Activated CD8-positive, alpha-beta memory T cell treated with anti-CD3 and anti-CD28 coated beads for 36 hours (primary cell): ENCODE results near the gene RUVBL2. TPM values are rescaled to one million over a fixed set of nuclear protein-coding genes. Genes with fewer than 3 reads are reported as not detected.

Experiments used
- CTCF ChIA-PET: fragments of 350-600 bp; sonication (Branson Sonifier 250); formaldehyde crosslinking; loops from one replicate; lab custom pipeline; 2021; ENCODE audit warnings: antibody characterized with exemption; lab: Charles Lee
- POLR2A ChIA-PET: fragments of 350-600 bp; sonication (Branson Sonifier 250); formaldehyde crosslinking; loops from one replicate; lab custom pipeline; 2021; ENCODE audit warnings: antibody characterized with exemption; lab: Charles Lee
- total RNA-seq, 2 experiments: library from RNA; stranded (reverse); gene quantifications; one replicate each; pipeline ENCODE4 v1.2.3, GENCODE V29; 2021

RUVBL2 gene
- total RNA-seq, 2 experiments from 2014 or later, result 173 to 175 TPM

DNA sequence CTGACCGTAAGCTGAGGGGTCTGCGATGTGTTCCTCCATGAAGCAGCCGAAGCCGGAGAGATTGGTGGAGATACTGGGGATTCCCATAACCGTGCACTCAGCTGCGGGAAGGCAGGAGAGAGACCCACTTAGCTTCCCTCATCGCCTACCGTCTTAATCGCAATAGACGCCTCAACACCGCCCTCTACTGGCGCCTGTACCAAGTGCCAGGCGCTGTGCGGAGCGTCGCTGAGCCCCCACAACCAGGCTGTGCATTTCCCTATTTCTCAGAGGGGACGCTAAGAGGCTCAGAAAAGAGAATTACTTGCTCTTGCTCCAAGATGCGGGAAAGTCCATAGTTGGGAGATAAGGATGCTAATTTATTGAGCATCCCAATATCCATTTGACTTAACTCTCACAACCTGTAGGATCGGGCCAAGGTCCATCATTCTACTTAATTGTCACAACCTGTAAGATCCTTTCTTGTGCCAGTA lies 22.7 kb upstream of the RUVBL2 start:
- ChIA-PET CTCF (interaction anchor here (0.7 to 2.2 kb wide), 26 partner anchors 9 to 296 kb away, joined by 3 to 13 read pairs (median 5); partner anchors contain the start of genes BAX, DHDH, GYS1 and HSD17B14), POLR2A (interaction anchor here (0.6 kb wide), 2 partner anchors 9 to 46 kb away, joined by 4 to 9 read pairs; no protein-coding TSS in a partner anchor)

DNA sequence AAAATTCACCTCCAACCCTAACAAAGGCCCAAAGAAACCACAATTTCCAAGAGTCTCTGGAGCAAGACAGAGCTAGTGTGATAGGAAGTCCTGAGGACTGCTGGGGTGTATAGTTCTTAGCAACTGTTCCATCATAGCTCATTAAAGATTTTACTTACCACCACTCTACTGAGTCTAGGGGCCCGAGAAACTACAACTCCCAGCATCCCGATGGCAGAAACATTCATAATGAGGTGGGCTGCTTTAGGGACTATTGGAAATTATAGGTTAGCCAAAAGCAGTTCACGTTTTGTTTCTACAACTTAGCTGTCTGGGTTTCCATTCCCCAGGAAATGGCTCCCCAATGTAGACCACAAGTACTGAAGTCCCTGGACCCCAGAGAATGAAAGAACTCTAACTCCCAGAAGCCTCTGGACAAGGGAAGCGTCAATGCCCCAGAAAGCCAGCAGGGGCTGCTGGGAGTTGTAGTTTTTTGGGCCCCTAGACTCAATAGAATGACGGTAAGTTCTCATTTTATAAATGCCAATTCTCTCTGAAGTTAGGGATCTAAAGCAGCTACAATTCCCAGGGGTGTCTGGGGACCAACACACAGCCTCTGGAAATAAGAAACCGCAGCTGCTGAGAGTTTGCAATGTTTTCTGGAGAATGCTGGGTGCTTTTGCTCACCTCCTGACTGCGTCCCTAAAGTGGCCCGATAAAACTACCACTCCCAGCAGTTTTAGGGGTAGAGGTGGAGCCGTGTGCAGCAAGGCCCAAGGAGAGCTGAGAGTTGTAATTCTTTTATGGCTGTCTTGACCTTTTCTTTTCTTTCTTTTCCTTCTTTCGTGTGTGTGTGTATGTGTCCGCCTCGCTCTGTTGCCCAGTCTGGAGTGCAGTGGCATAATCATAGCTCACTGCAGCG lies 17.5 kb upstream of the RUVBL2 start:
- ChIA-PET CTCF (interaction anchor here (1.3 to 1.7 kb wide), 3 partner anchors 9 to 17 kb away, joined by 3 to 7 read pairs (median 4); partner anchors contain the start of genes GYS1 and RUVBL2), POLR2A (interaction anchor here (0.7 to 1.1 kb wide), 2 partner anchors 14 to 104 kb away, joined by 4 to 7 read pairs; partner anchors contain the start of gene PPP1R15A)

DNA sequence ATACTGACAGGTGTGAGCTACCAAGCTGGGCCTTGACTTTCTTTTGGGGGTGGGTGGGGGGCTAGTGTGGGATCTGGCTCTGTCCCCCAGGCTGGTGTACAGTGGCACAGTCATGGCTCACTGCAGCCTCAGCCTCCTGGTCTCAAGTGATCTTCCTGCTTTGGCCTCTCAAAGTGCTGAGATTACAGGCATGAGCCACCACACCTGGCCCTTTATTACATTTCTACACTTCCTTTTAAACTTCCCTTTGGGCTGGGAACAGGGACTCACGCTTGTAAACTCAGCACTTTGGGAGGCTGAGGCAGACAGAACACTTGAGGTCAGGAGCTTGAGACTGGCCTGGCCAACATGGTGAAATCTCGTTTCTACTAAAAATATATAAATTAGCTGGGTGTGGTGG lies 16.6 kb upstream of the RUVBL2 start:
- POLR2A ChIA-PET, result interaction anchor here (0.7 to 1.1 kb wide), 2 partner anchors 15 to 105 kb away, joined by 4 to 7 read pairs; partner anchors contain the start of gene PPP1R15A
- CTCF ChIA-PET, result interaction anchor here (1.2 to 1.7 kb wide), 4 partner anchors 10 to 16 kb away, joined by 3 to 7 read pairs (median 4); partner anchors contain the start of genes GYS1 and RUVBL2

DNA sequence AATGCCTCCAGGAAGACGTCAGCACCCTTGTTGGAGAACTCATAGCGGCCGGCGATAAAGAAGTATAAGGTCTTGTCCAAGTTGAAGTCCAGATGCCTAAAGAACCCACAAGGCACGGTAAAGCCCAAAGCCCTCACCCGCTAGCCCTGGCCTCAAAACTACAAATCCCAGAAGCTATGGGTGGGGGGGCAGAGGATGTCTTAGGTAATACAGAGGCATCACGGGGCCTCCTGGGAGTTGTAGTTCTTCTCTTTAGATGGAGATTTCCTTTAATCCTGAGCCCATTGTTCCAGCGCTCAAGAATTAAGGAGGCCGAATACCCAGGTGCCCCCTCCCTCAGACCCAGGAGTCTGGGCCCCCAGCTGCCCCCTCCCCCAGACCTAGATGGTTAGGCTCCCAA lies 11.4 kb upstream of the RUVBL2 start:
- POLR2A ChIA-PET, result no interaction called here
- CTCF ChIA-PET, result no interaction called here

DNA sequence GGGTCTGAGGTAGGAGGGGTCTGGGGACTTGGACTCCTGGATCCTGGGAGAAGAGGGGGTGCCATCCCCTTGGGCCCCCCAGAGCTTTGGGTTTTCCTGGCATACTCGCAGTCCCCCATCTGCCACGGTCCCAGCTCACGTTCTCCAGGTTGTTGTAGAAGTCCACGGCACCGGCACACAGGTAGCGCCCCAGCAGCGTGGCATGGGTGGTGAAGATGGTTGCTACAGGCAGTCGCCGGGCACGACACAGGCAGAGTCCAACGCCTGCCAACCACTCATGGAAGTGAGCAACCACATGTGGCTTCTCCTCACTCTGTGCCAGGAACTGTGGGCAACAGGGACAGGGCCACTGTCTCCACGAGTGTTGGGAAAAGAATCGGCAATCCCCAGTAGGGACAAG lies 8.0 kb upstream of the RUVBL2 start:
- POLR2A ChIA-PET, result no interaction called here
- CTCF ChIA-PET, result no interaction called here

DNA sequence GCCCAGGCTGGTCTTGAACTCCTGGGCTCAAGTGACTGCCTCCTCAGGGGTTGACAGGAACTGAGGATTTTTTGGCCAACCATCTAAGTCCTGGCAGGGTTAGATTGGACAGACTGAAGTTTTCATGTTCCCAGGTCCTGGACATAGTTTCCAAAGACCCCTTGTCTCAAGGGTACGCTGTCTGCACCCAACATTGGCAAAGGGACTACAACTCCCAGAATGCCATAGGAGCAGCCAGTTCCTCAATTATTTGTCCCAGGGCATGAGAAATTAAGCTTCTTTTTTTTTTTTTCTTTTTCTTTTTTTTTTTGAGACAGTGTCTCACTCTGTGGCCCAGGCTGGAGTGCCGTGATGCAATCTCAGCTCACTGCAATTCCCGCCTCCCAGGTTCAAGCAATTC lies 7.5 kb upstream of the RUVBL2 start:
- ChIA-PET POLR2A (no interaction called here), CTCF (no interaction called here)

DNA sequence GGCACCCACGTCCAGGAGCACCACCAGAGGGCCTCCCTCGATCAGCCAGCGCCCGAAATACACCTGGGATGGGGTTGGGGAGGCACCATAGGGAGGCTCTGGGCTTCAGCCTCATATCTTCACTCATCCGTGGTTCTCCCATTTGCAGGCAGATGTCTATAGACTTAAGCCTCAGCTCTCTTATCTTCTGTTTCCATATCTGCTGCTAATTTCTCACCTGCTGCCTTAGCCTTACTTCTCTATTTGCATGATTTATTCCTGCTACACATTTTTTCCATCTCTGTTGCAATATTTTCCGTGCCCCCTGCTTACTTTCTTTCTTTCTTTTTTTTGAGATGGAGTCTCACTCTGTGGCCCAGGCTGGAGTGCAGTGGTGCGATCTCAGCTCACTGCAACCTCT lies 6.4 kb upstream of the RUVBL2 start:
- CTCF ChIA-PET, result interaction anchor here (0.6 to 1.1 kb wide), 2 partner anchors 10 to 1717 kb away, joined by 3 read pairs; no protein-coding TSS in a partner anchor
- POLR2A ChIA-PET, result no interaction called here

DNA sequence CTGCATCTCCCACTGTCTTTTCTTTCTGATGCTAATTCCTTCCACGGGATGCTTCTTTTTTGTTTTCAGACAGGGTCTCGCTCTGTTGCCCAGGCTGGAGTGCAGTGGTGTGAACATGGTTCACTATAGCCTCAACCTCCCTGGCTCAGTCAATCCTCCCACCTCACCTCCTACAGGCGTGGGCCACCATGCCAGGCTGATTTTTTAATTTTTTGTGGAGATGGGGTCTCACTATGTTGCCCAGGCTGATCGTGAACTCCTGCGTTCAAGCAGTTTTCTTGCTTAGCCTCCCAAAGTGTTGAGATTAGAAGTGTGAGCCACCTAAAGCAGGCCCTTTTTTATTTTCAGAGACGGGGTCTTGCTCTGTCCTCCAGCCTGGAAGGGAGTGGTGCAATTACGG lies 5.4 kb upstream of the RUVBL2 start:
- ChIA-PET CTCF (interaction anchor here (1.1 kb wide), 1 partner anchor 10 kb away, joined by 3 read pairs; no protein-coding TSS in a partner anchor), POLR2A (no interaction called here)

DNA sequence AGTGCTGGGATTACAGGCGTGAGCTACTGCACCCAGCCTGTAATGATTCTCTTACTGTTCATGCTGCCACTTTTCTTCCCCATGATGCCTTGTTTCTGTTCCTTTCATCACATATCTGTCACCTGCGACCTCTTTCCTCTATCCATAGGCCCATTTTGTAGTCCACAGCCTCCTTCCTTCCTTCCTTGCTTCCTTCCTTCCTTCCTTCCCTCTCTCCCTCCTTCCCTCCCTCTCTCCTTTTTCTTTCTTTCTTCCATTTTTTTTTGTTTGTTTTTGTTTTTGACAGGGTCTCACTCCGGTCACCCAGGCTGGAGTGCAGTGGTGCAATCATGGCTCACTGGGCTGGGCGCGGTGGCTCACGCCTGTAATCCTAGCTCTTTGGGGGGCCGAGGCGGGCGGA lies 4.8 kb upstream of the RUVBL2 start:
- ChIA-PET CTCF (no interaction called here), POLR2A (no interaction called here)

DNA sequence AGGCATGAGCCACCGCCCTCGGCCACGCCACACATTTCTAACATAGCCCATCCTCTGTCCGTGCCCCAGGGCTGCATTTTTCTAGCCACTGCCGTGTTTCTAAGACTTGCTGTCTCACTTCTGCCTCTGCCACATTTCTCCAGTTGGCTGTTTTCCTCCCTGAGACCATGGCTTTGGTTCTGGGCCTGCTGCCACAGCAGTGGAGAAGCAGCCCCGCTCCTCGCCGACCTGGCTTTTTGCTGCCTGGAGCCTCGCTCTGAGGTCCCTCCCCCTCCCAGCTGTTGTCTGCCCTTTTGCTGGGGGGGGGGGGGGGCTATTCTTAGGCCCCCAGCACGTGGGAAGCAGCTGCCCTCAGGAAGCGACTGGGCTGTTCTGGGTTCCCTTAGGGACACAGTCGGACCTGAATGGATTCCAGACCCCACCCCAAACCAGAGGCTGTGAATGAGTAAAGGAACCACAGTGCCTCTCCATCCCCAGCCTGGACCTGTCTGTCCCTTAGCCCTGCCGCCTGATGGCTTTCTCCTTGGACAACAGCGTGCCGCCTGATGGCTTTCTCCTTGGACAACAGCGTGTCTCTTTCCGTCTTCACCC lies 3.9 kb upstream of the RUVBL2 start:
- CTCF ChIA-PET, result interaction anchor here (1.6 kb wide), 1 partner anchor 19 kb away, joined by 7 read pairs; no protein-coding TSS in a partner anchor

DNA sequence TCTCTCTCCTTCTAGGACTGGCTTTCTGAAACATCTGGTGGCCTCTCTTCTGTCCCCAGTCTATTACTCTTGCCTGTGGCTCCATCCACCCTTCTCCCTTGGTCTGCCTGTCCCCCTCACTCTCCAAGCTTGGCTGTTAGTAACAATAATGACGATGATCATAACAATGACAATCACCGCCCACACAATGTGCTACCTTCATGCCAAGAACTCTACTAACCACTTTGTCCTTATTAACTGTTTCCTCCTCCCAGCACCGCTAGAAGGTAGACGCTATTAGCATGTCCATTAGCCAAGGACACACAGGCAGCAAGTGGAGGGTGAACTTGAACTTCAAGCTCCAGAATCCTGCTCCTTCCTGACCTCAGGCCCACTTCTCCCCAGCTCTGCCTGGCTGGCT lies 3.3 kb upstream of the RUVBL2 start:
- ChIA-PET POLR2A (no interaction called here), CTCF (interaction anchor here (0.5 to 1.6 kb wide), 2 partner anchors 19 to 31 kb away, joined by 3 to 7 read pairs; no protein-coding TSS in a partner anchor)

More for the DNA sequence above, 3.9 kb upstream of the RUVBL2 start:
- POLR2A ChIA-PET, result no interaction called here

DNA sequence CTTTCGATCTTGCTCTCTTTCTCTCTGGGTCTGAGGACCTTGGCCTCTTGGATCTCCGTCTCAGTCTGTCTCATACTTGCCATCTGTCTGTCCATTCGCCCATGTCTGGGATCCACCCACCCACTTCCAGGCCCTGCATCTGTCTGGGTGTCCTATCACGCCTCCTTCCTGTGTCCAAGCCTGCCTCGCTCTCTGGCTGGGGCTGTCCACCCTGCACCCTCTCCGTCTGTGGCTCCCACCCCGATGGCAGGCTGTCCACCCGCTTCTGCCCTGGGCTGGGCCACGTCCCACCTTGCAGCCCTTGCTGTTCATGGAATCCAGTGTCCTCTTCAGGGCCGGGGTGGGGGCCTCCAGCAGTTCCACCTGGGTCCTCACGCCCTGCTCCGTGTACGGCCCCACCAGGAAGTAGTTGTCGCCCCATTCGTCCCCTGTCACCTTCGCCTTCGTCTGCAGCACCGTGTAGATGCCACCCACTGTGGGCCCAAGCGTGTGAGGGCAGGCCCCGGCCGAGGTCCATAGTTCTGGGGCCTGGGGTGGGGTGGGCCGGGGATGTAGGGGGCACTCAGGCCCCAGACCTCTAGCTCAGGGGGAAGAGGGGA lies 2.6 kb upstream of the RUVBL2 start:
- ChIA-PET CTCF (interaction anchor here (0.5 to 3.3 kb wide), 4 partner anchors 20 to 32 kb away, joined by 3 to 24 read pairs (median 6); partner anchors contain the start of gene FTL), POLR2A (no interaction called here)

DNA sequence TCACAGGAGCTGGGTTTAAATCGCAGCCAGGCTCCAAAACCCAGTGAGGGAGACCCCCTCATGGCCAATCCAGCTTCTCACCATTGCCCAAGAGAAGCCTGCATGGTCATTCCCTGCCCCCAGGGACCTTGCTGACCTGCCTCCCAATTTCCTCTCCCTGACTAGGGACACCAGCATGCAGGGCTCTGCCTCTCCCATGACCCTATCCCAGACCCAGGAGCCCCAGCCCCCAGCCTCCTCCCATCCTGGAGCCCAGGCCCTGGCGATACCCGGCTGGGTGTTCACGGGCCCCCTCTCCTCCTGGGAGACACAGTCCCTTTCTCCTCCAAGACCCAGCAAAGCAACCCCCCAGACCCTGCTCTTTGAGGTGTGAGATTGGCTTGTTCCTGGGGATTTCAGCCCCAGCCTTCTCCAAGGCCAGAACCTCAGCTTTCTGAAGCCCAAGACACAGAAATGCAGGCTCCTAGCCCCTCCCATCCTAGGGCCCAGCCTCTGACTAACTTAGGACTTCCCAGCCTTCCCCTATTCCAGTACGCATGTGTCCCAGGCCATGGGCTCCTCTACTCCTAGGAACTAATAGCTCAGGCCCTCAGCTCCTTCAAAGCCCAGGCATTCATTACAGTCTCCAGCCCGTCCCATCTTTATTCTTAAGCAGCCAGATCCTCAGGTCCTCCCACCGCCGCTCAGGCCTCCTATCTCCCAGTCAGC lies 1.7 kb upstream of the RUVBL2 start:
- ChIA-PET POLR2A (interaction anchor here (0.6 to 1.6 kb wide), 3 partner anchors 13 to 120 kb away, joined by 3 to 7 read pairs (median 7); partner anchors contain the start of gene PPP1R15A), CTCF (interaction anchor here (0.9 to 3.3 kb wide), 6 partner anchors 16 to 128 kb away, joined by 3 to 24 read pairs (median 3); partner anchors contain the start of genes FTL and PPFIA3)

DNA sequence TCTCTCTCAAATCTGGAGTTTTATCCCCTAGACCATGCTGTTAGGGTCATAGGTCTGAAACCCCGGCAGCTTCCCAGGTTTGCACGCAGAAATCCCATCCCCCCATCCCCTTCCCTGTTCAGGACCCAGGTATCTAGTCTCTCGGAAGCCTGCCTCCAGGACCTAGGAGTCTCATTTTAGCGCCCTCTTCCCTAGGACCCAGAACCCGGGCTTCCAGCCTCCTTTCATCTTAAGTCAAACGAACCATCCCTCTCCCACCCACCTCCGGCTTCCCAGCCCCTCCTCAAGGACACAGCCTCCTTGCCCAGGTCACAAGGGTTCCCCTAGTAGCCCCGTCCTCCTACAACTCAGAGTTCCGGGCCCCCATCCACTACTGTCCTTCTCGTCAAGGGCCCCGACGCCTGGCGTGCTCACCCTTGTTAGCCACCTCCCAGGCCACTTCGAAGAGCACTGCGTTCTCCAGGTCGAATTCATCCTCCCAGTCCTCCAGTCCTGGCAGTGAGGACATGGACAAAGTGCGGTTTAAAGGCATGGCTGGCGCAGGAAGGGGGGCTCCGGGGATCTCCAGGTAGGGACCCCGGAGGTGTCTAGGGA lies 1.0 kb upstream of the RUVBL2 start:
- POLR2A ChIA-PET, result interaction anchor here (0.6 to 2.1 kb wide), 6 partner anchors 14 to 121 kb away, joined by 3 to 7 read pairs (median 6); partner anchors contain the start of genes BAX and PPP1R15A
- CTCF ChIA-PET, result interaction anchor here (0.9 to 3.3 kb wide), 16 partner anchors 9 to 197 kb away, joined by 3 to 24 read pairs (median 4); partner anchors contain the start of genes FTL and PPFIA3

DNA sequence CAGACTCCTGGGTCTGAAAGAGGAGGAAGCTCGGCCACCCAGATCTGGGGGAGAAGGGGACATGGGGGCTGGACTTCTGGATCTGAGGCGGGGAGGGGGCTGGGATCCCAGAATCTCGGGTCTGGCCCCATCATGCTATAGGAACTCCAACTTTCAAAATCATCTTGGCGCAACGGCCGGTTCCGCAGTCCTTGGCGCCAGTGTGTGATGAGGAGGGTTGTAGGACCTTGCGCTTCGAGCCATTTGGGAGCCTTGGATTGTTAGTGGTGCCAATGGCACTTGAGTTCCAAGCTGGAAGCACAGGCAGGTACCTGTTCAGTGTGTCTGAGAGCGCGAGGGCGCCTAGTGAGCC lies 324 bp downstream of the RUVBL2 start:
- ChIA-PET POLR2A (interaction anchor here (0.6 to 2.1 kb wide), 3 partner anchors 32 to 249 kb away, joined by 3 to 9 read pairs (median 7); no protein-coding TSS in a partner anchor), CTCF (interaction anchor here (0.7 to 3.3 kb wide), 13 partner anchors 17 to 348 kb away, joined by 3 to 24 read pairs (median 3); partner anchors contain the start of genes CA11, CGB7, FTL and NUCB1)

DNA sequence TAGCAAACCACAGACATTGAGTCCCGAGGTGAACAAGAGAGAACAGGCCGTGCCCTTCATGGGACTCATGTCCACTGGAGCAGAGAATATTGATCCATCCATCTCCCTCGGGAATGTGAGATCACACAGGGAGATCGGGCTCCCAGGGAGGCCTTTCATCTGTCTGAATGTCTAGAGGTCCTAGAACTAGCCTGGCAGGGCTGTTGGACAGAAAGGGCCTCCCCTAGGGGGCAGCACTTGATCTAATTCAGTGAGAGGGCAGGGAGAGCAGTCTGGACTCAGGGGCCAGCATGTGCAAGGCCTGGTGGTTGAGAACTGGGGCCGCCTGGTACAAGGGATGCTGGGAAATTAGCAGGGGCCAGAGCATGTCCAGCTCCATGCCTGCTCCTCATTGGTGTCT lies 4.3 kb downstream of the RUVBL2 start:
- ChIA-PET POLR2A (interaction anchor here (0.7 kb wide), 1 partner anchor 93 kb away, joined by 6 read pairs; no protein-coding TSS in a partner anchor), CTCF (interaction anchor here (0.6 to 2.3 kb wide), 5 partner anchors 11 to 682 kb away, joined by 3 to 12 read pairs (median 4); no protein-coding TSS in a partner anchor)
